IMR-90 (cell line): ENCODE data around the gene MAPKAPK2. TPM values are rescaled to one million over a fixed set of nuclear protein-coding genes. Genes with fewer than 3 reads are reported as not detected.

Experiments used
- ATAC-seq: fragments of 200-7000 bp; cut with Tn5 transposase; 2 replicates; pipeline ENCODE4 v1.9.1; 2020; ENCODE audit warnings: low read depth, mild to moderate bottlenecking, moderate library complexity
- BruUV-seq: library from RNA; stranded (reverse); fragments of 400-500 nt; replicated peaks from 2 replicates; lab custom pipeline; 2021; lab: Mats Ljungman, UMichigan
- CTCF ChIA-PET: fragments of 300-600 bp; formaldehyde crosslinking; extraction: SDS; loops from one replicate; lab custom pipeline; 2021; ENCODE audit warnings: antibody characterized with exemption; lab: Yijun Ruan, JAX
- POLR2A ChIA-PET: fragments of 300-600 bp; sonication (Branson Sonifier 250); formaldehyde crosslinking; loops from one replicate; lab custom pipeline; 2022; ENCODE audit warnings: antibody characterized with exemption; ENCODE audit not compliant: unreplicated experiment; lab: Charles Lee
- DNase-seq: peaks from one replicate; pipeline ENCODE4 v3.0.0; 2013
- H2AFZ ChIP-seq: replicated peaks from 2 replicates; pipeline ENCODE3; 2013; ENCODE audit warnings: low read length, mild to moderate bottlenecking; ENCODE audit not compliant: poor library complexity
- H2AK5ac ChIP-seq: 2 replicates; pipeline ENCODE4 v1.6.1; 2013; ENCODE audit warnings: low read depth, low read length, inconsistent platforms
- H2AK9ac ChIP-seq: replicated peaks from 2 replicates; pipeline ENCODE3; 2013; ENCODE audit warnings: mild to moderate bottlenecking, low read depth, low read length, moderate library complexity; ENCODE audit not compliant: poor library complexity
- H2BK120ac ChIP-seq: 2 replicates; pipeline ENCODE4 v1.6.1; 2013; ENCODE audit warnings: low read depth, low read length, inconsistent platforms
- H2BK15ac ChIP-seq: 3 replicates; pipeline ENCODE4 v1.6.1; 2013; ENCODE audit warnings: low read depth, low read length, inconsistent platforms
- H2BK20ac ChIP-seq: 2 replicates; pipeline ENCODE4 v1.6.1; 2013; ENCODE audit warnings: low read depth, mild to moderate bottlenecking, inconsistent platforms, low read length, moderate library complexity
- H2BK5ac ChIP-seq: 2 replicates; pipeline ENCODE4 v1.6.1; 2013; ENCODE audit warnings: mild to moderate bottlenecking, low read depth, low read length, inconsistent platforms; ENCODE audit not compliant: poor library complexity, severe bottlenecking
- H3K14ac ChIP-seq: replicated peaks from 2 replicates; pipeline ENCODE4 v1.6.1; 2013; ENCODE audit warnings: low read depth, low read length, inconsistent platforms
- H3K18ac ChIP-seq: 2 replicates; pipeline ENCODE4 v1.6.1; 2013; ENCODE audit warnings: low read depth, low read length, control low read depth
- H3K23ac ChIP-seq: 2 replicates; pipeline ENCODE4 v1.6.1; 2013; ENCODE audit warnings: low read depth, low read length, inconsistent platforms
- H3K27ac ChIP-seq: 2 replicates; pipeline ENCODE4 v1.5.1; 2013; ENCODE audit warnings: mild to moderate bottlenecking, control low read depth, low read length; ENCODE audit not compliant: insufficient read depth
- H3K27me3 ChIP-seq: 2 replicates; pipeline ENCODE4 v1.6.1; 2013; ENCODE audit warnings: low read length; ENCODE audit not compliant: control insufficient read depth, insufficient read depth
- H3K36me3 ChIP-seq: 2 replicates; pipeline ENCODE4 v1.6.1; 2013; ENCODE audit warnings: low read length, mixed read lengths; ENCODE audit not compliant: control insufficient read depth, insufficient read depth
- H3K4ac ChIP-seq: 2 replicates; pipeline ENCODE4 v1.6.1; 2013; ENCODE audit warnings: low read depth, low read length, inconsistent platforms
- H3K4me1 ChIP-seq: 2 replicates; pipeline ENCODE4 v1.6.1; 2013; ENCODE audit warnings: low read length, mixed read lengths; ENCODE audit not compliant: control insufficient read depth, insufficient read depth
- H3K4me2 ChIP-seq: 2 replicates; pipeline ENCODE4 v1.6.1; 2013; ENCODE audit warnings: low read depth, mild to moderate bottlenecking, control low read depth, low read length, moderate library complexity
- H3K4me3 ChIP-seq: 2 replicates; pipeline ENCODE4 v1.5.1; 2013; ENCODE audit warnings: low read depth, mild to moderate bottlenecking, control low read depth, low read length, moderate library complexity; ENCODE audit not compliant: insufficient read depth
- H3K56ac ChIP-seq: 2 replicates; pipeline ENCODE4 v1.6.1; 2013; ENCODE audit warnings: low read length, inconsistent platforms; ENCODE audit not compliant: insufficient read depth; ENCODE audit errors: extremely low read depth
- H3K79me1 ChIP-seq, 2 experiments: 2 replicates each; pipeline ENCODE4 v1.6.1; 2013; ENCODE audit warnings: low read length in 2 of 2, inconsistent platforms in 1 of 2, low read depth in 1 of 2
- H3K9ac ChIP-seq: 2 replicates; pipeline ENCODE4 v1.6.1; 2013; ENCODE audit warnings: low read depth, low read length, control low read depth
- H3K9me1 ChIP-seq: 2 replicates; pipeline ENCODE4 v1.6.1; 2013; ENCODE audit warnings: low read length, inconsistent platforms; ENCODE audit not compliant: insufficient read depth
- H3K9me3 ChIP-seq: 2 replicates; pipeline ENCODE4 v1.6.1; 2013; ENCODE audit warnings: low read length; ENCODE audit not compliant: control insufficient read depth, insufficient read depth
- H4K20me1 ChIP-seq: 2 replicates; pipeline ENCODE4 v1.6.1; 2013; ENCODE audit warnings: low read length, inconsistent platforms; ENCODE audit not compliant: insufficient read depth
- H4K5ac ChIP-seq: 2 replicates; pipeline ENCODE4 v1.6.1; 2013; ENCODE audit warnings: mild to moderate bottlenecking, low read depth, low read length, control low read depth
- H4K8ac ChIP-seq, 2 experiments: 2 replicates each; pipeline ENCODE4 v1.6.1; 2013; ENCODE audit warnings: low read depth in 2 of 2, low read length in 2 of 2, control low read depth in 1 of 2, inconsistent platforms in 1 of 2
- H4K91ac ChIP-seq: 2 replicates; pipeline ENCODE4 v1.6.1; 2013; ENCODE audit warnings: low read depth, low read length, inconsistent platforms; ENCODE audit not compliant: insufficient read depth
- BHLHE40 ChIP-seq: fragments of 150-350 bp; IDR thresholded peaks from 2 replicates; pipeline ENCODE4 v1.6.1; 2016; ENCODE audit warnings: mild to moderate bottlenecking, low read depth, low read length
- CEBPB ChIP-seq: IDR thresholded peaks from 2 replicates; pipeline ENCODE4 v1.6.1; 2012; ENCODE audit warnings: low read depth, low read length, improper control_type of control experiment
- CHD1 ChIP-seq: IDR thresholded peaks from 2 replicates; pipeline ENCODE4 v1.6.1; 2012; ENCODE audit warnings: low read depth, low read length, improper control_type of control experiment
- FOS ChIP-seq: fragments of 150-350 bp; IDR thresholded peaks from 2 replicates; pipeline ENCODE4 v1.6.1; 2016; ENCODE audit warnings: low read depth, low read length
- MAFK ChIP-seq: IDR thresholded peaks from 2 replicates; pipeline ENCODE4 v1.6.1; 2012; ENCODE audit warnings: low read depth, low read length, improper control_type of control experiment
- MAZ ChIP-seq: IDR thresholded peaks from 2 replicates; pipeline ENCODE4 v1.6.1; 2012; ENCODE audit warnings: low read depth, mild to moderate bottlenecking, low read length, improper control_type of control experiment, moderate library complexity, borderline replicate concordance
- MXI1 ChIP-seq: IDR thresholded peaks from 2 replicates; pipeline ENCODE4 v1.6.1; 2012; ENCODE audit warnings: low read depth, mild to moderate bottlenecking, low read length, moderate library complexity, borderline replicate concordance
- NFE2L2 ChIP-seq: fragments of 150-350 bp; IDR thresholded peaks from 2 replicates; pipeline ENCODE4 v1.6.1; 2016; ENCODE audit warnings: low read depth, mild to moderate bottlenecking, low read length
- POLR2A ChIP-seq: IDR thresholded peaks from 2 replicates; pipeline ENCODE4 v1.6.1; 2012; ENCODE audit warnings: mild to moderate bottlenecking, low read depth, low read length
- RAD21 ChIP-seq: IDR thresholded peaks from 2 replicates; pipeline ENCODE4 v1.6.1; 2012; ENCODE audit warnings: low read length, improper control_type of control experiment
- RCOR1 ChIP-seq: IDR thresholded peaks from 2 replicates; pipeline ENCODE4 v1.6.1; 2012; ENCODE audit warnings: mild to moderate bottlenecking, low read length, improper control_type of control experiment; ENCODE audit not compliant: insufficient replicate concordance
- RFX5 ChIP-seq: IDR thresholded peaks from 2 replicates; pipeline ENCODE4 v1.8.0; 2012; ENCODE audit warnings: low read depth, mild to moderate bottlenecking, low read length, moderate library complexity
- SMC3 ChIP-seq: fragments of 150-350 bp; IDR thresholded peaks from 2 replicates; pipeline ENCODE4 v1.6.1; 2016; ENCODE audit warnings: low read depth, mild to moderate bottlenecking, antibody characterized with exemption, low read length, moderate library complexity
- WGBS, 2 experiments: methylation state at CpG; one replicate each; pipeline versions ENCODE4 v1.1.5 to v1.1.7; 2013; ENCODE audit warnings: missing lambda C conversion rate in 2 of 2; ENCODE audit not compliant: insufficient read length in 1 of 2; ENCODE audit errors: extremely low coverage in 2 of 2; 5-methylcytosine and 5-hydroxymethylcytosine counted together
- dilution Hi-C: fragments of 300-500 bp; cut with HindIII; formaldehyde crosslinking; loops from one replicate; pipeline ENCODE4 v1.14.3; 2018; ENCODE audit warnings: low sequenced_read_pairs; ENCODE audit not compliant: unreplicated experiment
- in situ Hi-C: fragments of 300-500 bp; cut with MboI; formaldehyde crosslinking; loops from 3 replicates; pipeline ENCODE4 v1.14.3; 2019; ENCODE audit warnings: low sequenced_read_pairs, inconsistent platforms, mixed read lengths
- intact Hi-C: fragments of 100-400 bp; cut with micrococcal nuclease; formaldehyde crosslinking; loops from 2 replicates; pipeline ENCODE4 v1.10.0; 2022
- polyA plus RNA-seq, 3 experiments: library from polyadenylated mRNA; depleted of rRNA; stranded (reverse); fragments of >200 nt; gene quantifications; 2 replicates each; pipeline ENCODE4 v1.2.3, GENCODE V29; 2012; ENCODE audit warnings: low replicate concordance in 1 of 3
- total RNA-seq: library from RNA; depleted of rRNA; stranded (reverse); fragments of >200 nt; gene quantifications from 2 replicates; pipeline ENCODE4 v1.2.3, GENCODE V29; 2012
- TF ChIP-seq, protein P1 (sequence below): fragments of 150-350 bp; IDR thresholded peaks from 2 replicates; pipeline ENCODE4 v1.6.1; 2016; ENCODE audit warnings: low read depth, mild to moderate bottlenecking, low read length, moderate library complexity, borderline replicate concordance
- TF ChIP-seq, protein P2 (sequence below): conservative IDR thresholded peaks from 2 replicates; pipeline ENCODE4 v1.5.1; 2012; ENCODE audit warnings: mild to moderate bottlenecking, low read depth, low read length, improper control_type of control experiment
- TF ChIP-seq, protein P3 (sequence below): fragments of 150-350 bp; IDR thresholded peaks from 2 replicates; pipeline ENCODE4 v1.6.1; 2017; ENCODE audit warnings: mild to moderate bottlenecking, antibody characterized with exemption, low read length, low read depth

The MAPKAPK2 gene
- total and polyA plus RNA-seq, 2 of the 4 experiments (the other 2 are of a cell fraction): 56.5 to 66.4 TPM

DNA sequence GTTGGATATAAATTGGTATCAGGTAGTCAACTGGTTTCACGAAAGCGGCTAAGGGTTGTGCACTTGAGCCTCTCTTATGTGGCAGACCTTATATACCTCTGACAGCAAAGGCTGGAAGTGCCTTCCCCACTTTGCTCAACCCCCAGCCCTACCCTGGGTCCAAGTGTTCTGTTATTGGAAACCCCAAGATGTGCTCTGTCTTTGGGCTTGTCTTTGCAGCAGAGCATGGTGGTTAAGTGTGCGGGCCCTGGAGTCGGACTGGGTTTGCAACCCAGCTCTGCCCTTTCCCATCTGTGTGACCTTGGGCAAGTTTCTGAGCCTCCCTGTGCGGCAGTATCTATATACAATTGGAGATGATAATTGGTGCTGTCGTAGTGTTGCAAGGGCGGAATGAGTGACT lies 98.8 kb downstream of the MAPKAPK2 start:
- Histone ChIP-seq H3K23ac (no peak overlapping the region), H3K4me2 (no peak overlapping the region), H3K18ac (no peak overlapping the region), H4K20me1 (no peaks in the 10 kb centered on the region), H3K36me3 (no peaks in the 10 kb centered on the region), H3K4ac (no peak overlapping the region), H4K5ac (no peak overlapping the region), H2BK20ac (no peak overlapping the region), H3K79me1 (no peaks in the 10 kb centered on the region), H3K27me3 (no peaks in the 10 kb centered on the region; the same call in none of the 2 replicates), H4K91ac (no peak overlapping the region), H2BK5ac (no peak overlapping the region), H2AK5ac (no peak overlapping the region), H3K9ac (no peak overlapping the region), H2BK120ac (no peak overlapping the region), H2AK9ac (no peak overlapping the region), H2AFZ (no peak overlapping the region), H3K4me3 (no peak overlapping the region), H3K27ac (no peak overlapping the region), H2BK15ac (no peak overlapping the region), H3K9me1 (peaks cover 2% of the 10 kb centered on the region; the same call in 1 of the 2 replicates), H3K14ac (no peak overlapping the region), H3K9me3 (no peaks in the 10 kb centered on the region), H4K8ac (no peak overlapping the region), H3K4me1 (no peaks in the 10 kb centered on the region), H3K56ac (no peak overlapping the region)
- TF ChIP-seq NFE2L2: no peak
- TF ChIP-seq CHD1: no peak
- no peak for TF ChIP-seq MAZ
- TF ChIP-seq RFX5: no peak
- TF ChIP-seq, protein P1, sequence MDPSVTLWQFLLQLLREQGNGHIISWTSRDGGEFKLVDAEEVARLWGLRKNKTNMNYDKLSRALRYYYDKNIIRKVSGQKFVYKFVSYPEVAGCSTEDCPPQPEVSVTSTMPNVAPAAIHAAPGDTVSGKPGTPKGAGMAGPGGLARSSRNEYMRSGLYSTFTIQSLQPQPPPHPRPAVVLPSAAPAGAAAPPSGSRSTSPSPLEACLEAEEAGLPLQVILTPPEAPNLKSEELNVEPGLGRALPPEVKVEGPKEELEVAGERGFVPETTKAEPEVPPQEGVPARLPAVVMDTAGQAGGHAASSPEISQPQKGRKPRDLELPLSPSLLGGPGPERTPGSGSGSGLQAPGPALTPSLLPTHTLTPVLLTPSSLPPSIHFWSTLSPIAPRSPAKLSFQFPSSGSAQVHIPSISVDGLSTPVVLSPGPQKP: no peak
- TF ChIP-seq, protein P2, sequence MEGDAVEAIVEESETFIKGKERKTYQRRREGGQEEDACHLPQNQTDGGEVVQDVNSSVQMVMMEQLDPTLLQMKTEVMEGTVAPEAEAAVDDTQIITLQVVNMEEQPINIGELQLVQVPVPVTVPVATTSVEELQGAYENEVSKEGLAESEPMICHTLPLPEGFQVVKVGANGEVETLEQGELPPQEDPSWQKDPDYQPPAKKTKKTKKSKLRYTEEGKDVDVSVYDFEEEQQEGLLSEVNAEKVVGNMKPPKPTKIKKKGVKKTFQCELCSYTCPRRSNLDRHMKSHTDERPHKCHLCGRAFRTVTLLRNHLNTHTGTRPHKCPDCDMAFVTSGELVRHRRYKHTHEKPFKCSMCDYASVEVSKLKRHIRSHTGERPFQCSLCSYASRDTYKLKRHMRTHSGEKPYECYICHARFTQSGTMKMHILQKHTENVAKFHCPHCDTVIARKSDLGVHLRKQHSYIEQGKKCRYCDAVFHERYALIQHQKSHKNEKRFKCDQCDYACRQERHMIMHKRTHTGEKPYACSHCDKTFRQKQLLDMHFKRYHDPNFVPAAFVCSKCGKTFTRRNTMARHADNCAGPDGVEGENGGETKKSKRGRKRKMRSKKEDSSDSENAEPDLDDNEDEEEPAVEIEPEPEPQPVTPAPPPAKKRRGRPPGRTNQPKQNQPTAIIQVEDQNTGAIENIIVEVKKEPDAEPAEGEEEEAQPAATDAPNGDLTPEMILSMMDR: no peak
- TF ChIP-seq BHLHE40: no peak
- TF ChIP-seq SMC3: no peak
- no peak for TF ChIP-seq CEBPB
- no peak for TF ChIP-seq POLR2A
- TF ChIP-seq RAD21: no peak
- TF ChIP-seq MAFK: no peak
- TF ChIP-seq MXI1: no peak
- TF ChIP-seq, protein P3, sequence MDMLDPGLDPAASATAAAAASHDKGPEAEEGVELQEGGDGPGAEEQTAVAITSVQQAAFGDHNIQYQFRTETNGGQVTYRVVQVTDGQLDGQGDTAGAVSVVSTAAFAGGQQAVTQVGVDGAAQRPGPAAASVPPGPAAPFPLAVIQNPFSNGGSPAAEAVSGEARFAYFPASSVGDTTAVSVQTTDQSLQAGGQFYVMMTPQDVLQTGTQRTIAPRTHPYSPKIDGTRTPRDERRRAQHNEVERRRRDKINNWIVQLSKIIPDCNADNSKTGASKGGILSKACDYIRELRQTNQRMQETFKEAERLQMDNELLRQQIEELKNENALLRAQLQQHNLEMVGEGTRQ: no peak
- no peak for TF ChIP-seq RCOR1
- no peak for TF ChIP-seq FOS
- dilution Hi-C loops (no loop called here), in situ Hi-C loops (no loop called here), intact Hi-C loops (no loop called here)
- CTCF ChIA-PET: no interaction called here
- BruUV-seq: no TSS peak
- ATAC-seq (no peak), DNase-seq (no peak)
- POLR2A ChIA-PET: no interaction called here
- WGBS, 2 experiments: 77% methylated on average over 3 of the region's 7 CpGs; no CpG with 5 or more reads in 1 of the 2 experiments
